ELR (cell line): ENCODE measurements around the gene GGTA1.
"Not testable (repeated sequence)": the region's sequence is repeated elsewhere in the genome, so short reads cannot be mapped to it uniquely, and the experiment has no call there.

ENCODE experiments used
- DNase-seq: peaks from one replicate; pipeline ENCODE4 v3.0.0-alpha.2; 2015; ENCODE audit warnings: low read depth

GGTA1 gene

DNA sequence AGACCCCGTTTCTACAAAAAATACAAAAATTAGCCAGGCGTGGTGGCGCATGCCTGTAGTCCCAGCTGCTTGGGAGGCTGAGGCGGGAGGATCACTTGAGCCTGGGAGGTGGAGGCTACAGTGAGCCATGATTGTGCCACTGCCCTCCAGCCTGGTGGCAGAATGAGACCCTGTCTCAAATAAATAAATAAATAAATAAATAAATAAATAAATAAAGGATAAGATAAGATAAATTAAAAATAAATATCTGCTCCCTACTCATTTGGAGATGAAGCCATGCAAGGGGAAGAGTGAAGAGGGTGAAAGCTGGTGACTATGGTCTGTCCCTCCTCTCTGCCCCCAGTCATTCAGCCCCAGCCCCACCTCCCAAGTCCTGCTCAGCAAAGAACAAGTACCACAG is 41.2 kb downstream of the GGTA1 start:
- not testable (repeated sequence) for DNase-seq

DNA sequence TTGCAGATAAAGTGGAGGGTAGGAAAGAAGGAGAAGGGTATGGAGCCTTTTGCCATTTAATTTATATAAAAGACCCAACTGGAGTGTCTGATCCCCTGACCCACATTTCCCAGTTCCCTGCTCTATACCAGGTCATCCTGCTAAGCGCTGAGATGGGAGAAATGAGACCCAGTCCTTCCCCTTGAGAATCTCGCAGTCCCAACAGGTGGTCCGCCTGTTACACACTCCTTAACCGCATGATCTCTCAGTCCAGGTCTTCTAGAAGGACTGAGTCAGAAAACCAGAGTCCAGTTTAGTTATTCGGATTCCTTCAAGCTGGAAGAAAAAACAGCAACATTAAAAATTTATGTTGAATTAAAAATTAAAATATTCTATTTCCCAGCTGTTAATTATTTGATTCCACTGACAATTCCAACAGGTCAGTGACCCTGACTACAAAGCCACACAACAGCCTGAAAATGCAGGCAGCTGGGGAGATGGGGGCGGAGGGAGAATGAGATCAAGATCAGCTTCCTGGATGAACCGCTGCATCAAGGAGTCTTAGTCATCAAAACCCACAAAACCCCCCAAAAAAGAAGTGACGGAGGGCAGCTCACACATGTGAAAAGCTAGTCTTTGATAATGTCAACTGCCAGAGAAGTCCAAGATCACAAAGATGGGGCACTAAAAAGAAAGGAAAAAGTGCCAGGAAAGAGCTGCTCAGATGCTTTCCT is 44.0 kb downstream of the GGTA1 start:
- peak; percentile 12 for DNase-seq

DNA sequence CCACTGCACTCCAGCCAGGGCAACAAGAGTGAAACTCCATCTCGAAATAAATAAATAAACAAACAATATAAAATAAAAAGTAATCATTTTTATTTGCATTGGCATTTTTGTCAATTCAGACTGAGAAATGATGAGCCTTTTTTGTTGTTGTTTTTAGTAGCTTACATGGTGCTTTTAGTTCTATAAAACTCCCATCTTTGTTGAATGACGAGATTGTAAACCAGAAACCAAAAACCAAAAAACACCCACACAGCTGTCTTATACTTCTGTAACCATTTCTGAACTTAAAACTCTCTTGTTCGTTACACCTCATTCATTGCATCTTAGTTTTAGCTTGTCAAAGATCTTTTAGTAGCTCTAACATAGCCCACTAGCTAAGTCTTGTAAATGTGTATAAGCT is 44.7 kb downstream of the GGTA1 start:
- DNase-seq, result no peak

DNA sequence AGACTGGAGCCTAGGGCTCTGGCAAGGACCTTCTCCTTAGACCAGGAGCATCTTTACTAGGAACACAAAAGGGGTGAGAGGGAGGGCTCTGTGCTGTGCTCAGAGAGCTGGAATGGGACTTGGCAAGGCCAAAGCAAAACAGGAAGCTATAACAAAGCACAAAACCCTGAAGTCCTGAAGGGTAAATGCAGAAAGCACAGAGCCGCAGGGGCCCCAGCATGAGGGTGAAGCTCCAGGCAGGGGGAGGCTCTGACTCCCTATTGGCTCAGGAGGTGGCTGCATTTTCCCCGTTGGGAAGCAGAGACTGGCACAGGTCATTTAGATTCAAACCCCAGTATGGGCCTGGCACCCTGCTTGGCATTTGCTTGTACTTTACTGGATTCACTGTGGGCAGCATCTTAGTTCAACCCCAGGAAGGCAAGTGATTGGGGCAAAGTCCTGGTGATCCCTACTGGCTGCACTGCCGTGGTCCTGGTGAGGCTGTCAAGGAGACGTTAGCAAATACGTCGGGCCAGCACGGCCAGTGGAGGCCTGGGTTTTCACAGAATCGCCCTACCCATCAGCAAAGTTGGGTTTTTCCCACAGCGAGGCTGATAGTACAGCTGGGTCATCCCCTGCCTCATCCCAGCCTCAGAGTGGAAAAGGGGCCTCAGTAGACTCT is 46.3 kb downstream of the GGTA1 start:
- no peak for DNase-seq

DNA sequence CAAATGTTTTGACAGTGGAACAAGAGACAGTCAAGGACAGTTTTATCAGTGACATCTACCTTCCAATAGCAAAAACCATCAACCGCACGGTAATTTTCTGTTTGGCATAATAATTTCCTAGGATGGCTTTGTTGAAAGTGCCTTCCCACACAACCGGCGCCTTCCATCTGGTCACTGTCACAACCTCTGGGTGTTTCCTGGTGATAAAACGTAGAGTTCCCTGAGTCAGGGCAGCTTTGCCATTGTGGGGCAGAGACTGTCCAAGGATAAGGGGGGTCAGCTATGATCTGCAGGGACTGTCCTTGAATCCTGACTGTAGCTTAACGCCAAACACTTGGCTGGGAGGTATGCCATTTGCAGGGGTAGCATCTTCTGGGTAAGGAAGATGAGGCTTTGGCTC is 47.6 kb downstream of the GGTA1 start:
- DNase-seq, result no peak

DNA sequence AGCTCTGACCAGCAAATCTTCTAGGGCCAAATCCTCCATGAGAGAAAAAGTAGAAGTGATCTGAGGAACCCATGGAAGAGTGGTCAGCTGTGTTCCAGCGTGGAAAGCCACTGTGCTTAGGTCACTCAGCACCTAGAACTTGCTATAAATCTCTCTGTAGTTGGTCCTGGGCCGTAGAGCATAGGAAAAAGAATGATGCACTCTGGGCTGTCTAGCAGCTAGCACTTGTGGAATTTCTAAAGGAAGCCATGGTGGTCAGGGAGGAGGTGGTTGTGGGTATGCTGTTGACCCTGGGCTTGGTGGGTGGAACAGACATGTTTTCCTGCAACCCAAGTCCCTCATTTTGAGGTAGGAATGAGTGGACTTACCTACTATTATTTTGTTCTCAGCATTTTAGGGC is 48.1 kb downstream of the GGTA1 start:
- no peak for DNase-seq

DNA sequence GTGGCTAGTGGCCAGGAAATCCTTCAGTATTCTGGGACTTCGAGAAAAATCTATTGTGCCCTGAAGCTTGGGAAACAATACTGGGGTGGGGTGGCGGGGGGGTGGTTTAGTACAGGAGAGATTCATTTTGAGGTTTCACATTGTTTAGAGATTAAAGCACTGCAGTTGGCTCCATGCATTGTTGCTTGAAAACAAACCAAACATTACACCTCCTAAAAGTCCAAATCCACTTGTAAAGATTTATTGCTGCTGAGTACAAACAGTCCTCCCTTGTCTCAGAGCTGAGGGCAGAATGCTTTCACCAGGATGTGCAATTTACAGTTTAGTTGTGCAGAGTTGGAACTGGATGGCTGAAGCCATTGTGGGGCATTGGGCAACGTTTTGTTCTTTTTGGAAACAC is 49.4 kb downstream of the GGTA1 start:
- DNase-seq, result no peak

DNA sequence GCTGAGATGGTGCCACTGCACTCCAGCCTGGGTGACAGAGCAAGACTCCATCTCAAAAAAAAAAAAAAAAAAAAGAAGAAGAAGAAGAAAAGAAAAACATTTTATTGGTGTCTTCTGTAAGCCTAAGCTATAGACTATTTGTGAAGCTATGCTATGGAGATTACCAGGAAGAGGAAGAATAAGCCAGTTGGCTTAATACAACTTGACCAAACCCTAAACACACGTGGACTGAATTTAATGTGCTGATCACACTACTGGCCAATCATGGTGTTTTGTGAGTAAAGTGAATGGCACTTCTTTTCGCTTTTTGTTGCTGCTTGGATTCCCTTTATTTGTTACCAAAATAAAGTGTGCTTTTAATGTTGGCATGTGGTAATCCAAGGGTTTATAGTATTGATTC is 49.9 kb downstream of the GGTA1 start:
- no peak for DNase-seq

DNA sequence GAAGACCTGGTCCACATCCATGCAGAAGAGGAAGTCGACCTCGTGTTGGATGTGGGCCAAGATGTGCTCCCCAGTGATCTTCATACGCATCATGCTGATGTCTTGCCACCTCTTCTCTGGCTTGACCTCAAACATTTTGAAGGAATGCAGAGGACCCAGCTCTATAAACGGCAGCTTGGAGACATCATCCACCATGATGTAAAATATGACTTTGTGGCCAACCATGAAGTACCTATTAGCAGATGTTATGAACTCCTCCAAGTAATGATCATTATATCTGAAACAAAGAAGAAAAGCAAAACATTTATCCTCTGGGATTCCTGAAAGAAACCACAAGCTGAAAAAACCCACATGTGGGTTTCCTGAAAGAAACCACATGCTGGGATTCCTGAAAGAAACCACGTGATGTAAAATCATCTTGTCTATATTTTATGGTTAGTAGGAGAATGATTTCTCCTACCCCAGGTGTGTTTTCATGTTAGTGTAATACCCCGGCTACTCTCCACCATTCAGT is 52.3 kb downstream of the GGTA1 start:
- DNase-seq, result peak; percentile 66

DNA sequence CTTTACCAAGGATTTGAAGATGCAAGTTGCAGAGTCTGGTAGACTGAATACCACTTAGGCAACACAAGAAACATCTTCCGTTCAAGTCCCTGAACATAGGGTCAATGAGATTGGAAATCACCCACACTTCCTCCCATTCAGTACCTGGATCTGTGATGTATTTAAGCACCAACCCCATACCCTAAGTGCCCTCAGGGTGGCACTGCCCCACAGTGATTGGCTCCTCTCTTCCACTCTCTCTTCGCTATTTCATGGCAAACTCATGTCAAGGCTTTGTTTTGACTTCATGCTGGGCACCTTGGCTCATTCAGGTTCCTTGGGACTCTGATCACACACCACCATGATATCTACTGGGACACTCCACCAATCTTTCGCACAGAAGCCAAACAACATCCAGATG is 53.7 kb downstream of the GGTA1 start:
- peak; percentile 8 for DNase-seq

DNA sequence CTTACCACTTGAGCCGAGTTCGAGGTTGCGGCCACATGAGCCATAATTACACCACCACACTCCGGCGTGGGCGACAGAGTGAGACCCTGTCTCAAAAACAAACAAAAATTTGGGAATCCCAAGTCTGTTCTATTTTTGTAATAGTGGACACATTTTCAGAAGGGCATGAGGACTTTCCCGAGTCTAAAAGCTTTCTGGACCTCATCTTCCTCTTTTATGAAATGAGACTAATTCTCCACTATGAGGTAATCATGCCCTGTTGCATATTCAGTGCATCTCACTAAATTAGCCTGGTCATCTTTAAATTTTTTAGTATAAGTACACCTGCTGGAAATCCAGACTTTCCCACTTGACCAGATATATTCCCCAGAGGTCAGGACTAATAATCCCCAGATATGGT is 55.7 kb downstream of the GGTA1 start:
- DNase-seq, result no peak

DNA sequence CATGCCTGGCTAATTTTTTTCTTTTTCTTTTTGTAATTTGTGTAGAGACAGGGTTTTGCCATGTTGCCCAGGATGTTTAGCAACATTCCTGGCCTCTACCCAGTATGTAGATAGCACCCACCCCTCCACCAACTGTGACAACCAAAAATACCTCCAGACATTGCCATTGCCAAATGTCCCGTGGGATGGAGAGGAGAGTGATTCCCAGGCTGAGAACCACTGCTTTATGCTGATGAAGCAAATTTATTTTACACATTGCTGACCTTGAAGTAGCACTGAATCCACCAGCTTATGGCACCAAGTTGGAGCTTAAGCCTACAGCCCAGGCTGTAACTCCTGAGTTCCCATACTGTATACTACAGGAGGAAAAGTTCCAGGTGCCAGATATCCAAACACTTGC is 58.5 kb downstream of the GGTA1 start:
- no peak for DNase-seq

DNA sequence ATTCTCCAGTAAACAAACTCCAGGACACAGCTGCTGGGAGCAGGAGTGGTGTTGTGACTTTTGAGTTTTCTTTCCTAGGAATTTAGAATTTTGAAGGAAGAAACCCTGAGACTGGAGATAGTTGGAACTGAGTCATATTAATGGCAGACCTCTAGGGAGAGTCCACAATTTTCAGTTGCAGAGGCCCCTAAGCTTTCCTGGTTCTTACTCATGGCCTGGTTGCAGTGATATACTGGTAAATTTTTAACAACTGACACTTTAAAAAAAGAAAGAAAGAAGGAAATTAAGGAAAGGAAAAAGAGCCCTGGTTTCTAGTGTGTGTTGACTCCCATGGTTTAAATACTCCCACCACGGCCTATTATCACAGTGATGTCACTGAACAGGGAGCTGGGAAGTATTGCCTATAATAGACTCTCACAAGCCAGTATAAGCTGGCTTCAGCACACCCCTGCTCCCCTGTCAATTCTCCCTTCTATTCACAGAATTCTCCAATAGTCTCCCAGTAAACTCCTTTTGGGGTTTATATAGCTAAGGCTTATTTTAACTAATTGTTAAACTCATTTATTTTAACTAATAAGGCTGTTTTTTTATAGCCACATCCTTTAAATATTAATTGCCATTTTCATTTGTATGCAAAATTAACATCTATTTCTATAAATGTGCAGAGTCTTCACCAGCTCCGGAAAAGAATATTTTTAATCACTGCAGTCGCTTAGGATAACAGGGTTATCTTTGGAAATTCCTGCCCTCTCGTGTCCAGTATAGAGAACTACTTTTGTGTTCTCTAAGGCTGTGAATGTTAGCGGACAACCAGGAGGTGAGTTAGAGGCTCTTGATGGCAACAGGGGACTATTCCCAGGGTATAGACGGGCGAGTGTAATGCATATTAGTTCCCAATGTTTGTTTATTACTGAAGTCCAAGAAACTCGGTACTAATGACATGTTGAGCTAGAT is 59.7 kb downstream of the GGTA1 start:
- DNase-seq, result peak; percentile 64

DNA sequence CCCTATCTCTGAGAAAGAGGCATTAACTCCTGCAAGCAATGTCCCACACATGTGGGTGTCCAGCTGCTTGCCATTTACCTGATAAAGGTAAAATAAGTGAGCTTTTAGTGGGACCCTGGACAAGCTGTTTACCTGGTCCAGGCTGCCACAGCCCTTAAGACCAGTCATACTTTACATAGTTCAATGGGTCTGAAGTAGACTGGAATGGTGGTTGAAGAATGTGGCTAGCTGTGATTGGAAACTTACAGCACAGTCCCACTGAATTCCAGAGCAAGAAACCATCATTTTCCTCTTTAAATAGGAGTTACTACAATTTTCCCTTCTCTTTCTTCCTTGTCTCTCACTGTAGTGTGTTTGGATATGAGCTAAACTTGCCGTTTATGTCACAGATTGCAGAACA is 60.6 kb downstream of the GGTA1 start:
- no peak for DNase-seq

DNA sequence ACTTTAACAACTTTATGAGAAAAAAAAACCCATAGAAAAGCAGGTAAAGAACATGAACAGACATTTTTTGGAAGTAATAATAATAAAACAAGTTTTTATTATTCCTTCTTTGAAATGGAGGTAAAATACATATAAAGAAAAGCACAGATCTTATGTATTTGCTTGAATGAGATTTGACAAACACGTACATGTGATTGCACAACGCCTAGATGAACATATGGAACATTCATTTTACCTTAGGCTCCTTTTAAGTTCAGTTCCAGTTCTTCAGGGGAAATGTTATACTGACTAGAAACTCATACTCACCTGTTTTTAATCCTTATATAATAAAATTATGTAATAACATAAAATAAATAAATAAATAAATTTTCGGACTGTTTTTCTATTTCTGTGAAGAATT is 61.8 kb downstream of the GGTA1 start:
- no peak for DNase-seq

DNA sequence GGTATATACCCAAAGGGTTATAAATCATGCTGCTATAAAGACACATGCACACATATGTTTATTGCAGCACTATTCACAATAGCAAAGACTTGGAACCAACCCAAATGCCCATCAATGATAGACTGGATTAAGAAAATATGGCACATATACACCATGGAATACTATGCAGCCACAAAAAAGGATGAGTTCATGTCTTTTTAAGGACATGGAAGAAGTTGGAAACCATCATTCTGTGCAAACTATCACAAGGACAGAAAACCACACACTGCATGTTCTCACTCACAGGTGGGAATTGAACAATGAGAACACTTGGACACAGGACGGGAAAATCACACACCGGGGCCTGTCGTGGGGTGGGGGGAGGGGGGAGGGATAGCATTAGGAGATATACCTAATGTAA is 62.6 kb downstream of the GGTA1 start:
- DNase-seq, result not testable (repeated sequence)

DNA sequence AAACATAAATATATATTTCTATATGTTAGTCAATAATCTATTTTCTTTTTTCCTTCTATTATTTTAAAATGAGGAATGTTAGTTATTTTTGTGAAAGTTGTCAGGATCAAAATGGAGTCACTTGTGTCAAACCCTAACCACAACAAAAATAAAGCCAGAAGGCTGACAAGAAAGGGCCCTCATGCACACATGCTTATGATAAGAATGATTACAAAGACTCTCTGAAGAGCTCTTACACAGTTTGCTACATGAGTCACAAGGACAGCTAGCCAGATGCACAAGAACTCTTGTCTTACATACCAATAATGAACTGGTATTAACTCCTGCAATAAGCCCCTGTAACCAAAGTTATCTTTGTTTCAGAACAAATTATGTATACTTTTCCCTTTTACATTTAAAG is 64.7 kb downstream of the GGTA1 start:
- DNase-seq, result peak; percentile 40

DNA sequence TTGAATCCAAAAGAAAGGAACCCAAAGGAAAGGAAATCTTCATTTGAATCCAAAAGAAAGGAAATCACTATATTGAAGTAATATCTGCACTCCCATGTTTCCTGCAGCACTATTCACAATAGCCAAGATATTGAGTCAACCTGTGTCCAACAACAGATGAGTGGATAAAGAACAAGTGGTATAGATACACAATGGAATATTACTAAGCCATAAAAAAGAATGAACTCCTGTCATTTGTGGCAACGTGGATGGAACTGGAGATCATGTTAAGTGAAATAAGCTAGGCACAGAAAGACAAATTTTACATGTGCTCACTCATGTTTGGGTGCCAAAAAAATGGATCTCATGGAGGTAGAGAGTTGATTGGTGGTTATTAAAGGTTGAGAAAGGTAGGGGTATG is 71.7 kb downstream of the GGTA1 start:
- DNase-seq, result no peak

DNA sequence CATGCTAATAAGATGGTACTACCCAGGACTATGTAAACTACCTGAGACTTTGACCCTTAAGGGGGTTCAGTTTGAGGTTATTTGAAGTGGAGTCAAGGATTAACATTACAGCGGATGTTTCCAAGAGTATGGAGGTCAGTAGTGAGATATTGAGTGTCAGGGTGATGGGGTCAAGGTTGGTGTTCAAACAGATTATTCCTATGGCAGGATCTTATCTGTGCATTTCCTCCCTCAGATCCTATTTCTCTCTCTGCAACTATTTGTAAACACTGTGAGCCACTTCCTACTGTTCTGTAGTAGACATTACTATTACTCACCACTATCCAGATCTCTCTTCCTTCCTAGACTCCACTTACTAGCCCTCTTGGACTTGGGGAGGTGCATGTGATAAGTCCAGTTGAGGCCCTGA is 75.6 kb downstream of the GGTA1 start:
- peak; percentile 37 for DNase-seq

DNA sequence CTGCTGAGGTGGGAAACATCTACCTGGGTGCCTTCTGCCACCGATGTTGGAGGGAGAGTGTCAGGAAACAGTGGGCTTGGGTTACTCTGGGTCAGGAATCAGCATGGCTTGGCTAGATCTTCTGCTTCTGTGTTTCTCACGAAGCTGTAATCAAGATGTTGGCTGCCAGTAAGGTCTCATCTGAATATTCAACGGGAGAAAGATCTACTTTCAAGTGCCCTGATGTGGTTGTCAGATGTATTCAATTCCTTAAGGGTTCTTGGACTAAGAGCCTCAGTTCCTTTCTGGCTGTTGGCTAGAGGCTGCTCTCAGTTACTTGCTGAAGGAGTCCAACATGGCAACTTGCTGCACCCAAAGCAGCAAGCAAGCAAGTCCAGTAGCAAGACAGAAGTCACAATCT is 87.7 kb downstream of the GGTA1 start:
- DNase-seq, result no peak

DNA sequence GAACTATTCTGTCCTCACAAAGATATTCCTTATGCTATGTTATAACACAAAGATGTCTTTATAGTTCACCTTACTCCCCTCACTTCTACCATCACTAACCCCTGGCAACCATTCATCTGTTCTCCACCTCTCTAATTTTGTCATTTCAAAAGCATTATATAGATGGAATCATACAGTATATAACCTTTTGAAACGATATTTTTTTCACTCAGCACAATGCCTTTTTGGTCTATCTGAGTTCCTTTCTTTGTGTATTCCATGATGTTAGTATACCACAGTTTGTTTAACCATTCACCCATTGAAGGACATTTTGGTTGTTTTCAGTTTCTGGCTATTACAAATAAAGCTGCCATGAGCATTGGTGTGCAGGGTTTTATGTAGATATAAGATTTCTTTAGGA is 93.7 kb downstream of the GGTA1 start:
- no peak for DNase-seq
